ENCODE data around the gene CEP20. TPM values are rescaled to one million over a fixed set of nuclear protein-coding genes. Genes with fewer than 3 reads are reported as not detected.
"Not testable (repeated sequence)": the region's sequence is repeated elsewhere in the genome, so short reads cannot be mapped to it uniquely, and the experiment has no call there.

CEP20 gene, protein sequence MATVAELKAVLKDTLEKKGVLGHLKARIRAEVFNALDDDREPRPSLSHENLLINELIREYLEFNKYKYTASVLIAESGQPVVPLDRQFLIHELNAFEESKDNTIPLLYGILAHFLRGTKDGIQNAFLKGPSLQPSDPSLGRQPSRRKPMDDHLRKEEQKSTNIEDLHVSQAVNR
- 36.3 and 36.9 TPM in 2 replicates for total RNA-seq

DNA sequence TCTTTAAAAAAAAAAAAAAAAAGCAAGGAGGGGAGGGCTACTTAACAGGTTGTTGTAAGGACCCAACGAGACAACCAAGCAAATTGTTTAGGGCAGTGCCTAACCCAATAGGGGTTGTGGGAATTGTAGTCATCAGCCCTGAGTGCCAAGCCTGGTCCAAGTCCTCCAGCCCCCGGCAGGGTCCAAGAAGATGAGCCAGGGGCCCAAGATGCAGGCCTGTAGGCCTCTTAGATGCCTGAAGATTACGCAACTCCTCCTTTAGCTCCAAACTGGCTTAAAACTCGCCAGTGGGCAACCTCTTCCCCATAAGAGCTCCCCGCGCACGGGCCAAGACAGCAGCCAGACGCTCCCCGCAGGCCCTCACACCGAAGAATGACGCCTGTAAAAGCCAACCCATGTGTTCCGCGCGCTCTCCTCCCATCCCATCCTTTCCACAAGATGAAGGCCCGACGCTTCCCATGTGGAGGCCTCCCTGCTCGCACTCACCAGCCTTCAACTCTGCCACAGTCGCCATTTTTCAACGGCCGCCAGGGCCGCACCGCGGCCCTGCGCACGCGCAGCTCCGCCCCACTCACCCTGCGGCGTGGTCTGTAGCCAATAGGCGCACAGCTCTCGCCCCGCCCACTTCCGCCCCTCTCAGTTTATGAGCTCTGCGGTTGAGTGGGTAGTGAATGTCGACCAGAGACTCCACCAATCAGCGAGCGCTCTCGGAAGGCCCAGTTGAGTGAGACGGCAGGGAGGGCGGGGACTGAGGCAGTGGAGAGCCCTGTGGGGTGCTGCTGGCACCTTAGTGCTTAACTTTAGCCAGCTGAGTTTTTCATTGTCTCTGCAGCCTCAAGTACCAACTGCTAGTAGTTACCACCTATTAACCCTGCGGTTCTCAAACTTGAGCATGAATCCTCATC is at the start of gene CEP20:
CEP20 (minus strand) TSS at position 532 of the 905 bp plus-strand sequence; CDS start at position 514, 18 bp downstream.
- TF ChIP-seq, protein P1, sequence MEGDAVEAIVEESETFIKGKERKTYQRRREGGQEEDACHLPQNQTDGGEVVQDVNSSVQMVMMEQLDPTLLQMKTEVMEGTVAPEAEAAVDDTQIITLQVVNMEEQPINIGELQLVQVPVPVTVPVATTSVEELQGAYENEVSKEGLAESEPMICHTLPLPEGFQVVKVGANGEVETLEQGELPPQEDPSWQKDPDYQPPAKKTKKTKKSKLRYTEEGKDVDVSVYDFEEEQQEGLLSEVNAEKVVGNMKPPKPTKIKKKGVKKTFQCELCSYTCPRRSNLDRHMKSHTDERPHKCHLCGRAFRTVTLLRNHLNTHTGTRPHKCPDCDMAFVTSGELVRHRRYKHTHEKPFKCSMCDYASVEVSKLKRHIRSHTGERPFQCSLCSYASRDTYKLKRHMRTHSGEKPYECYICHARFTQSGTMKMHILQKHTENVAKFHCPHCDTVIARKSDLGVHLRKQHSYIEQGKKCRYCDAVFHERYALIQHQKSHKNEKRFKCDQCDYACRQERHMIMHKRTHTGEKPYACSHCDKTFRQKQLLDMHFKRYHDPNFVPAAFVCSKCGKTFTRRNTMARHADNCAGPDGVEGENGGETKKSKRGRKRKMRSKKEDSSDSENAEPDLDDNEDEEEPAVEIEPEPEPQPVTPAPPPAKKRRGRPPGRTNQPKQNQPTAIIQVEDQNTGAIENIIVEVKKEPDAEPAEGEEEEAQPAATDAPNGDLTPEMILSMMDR (IDR thresholded peaks at IDR 0.05; ENCODE audit: insufficient read depth, low read length, poor library complexity, severe bottlenecking), result no peak
- no peaks in the 10 kb centered on the region for H3K27me3 ChIP-seq (ENCODE audit: control insufficient read depth, insufficient read depth, low read length)

DNA sequence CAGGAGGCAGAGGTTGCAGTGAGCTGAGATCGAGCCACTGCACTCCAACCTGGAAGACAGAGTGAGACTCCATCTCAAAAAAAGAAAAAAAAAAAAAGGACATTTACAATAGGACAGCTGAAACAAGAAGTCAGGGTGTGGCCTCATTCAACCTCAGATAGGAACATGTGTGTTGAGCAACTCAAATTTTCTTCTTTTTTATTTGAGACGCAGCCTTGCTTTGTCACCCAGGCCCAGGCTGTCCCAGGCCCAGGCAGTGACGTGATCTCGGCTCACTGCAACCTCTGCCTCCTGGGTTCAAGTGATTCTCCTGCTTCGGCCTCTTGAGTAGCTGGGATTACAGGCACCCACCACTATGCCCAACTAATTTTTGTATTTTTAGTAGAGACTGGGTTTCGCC is 48.4 kb upstream of the CEP20 start:
- not testable (repeated sequence) for H3K27me3 ChIP-seq (ENCODE audit: control insufficient read depth, insufficient read depth, low read length); H3K4me3 ChIP-seq (ENCODE audit: low read depth, low read length); DNase-seq (ENCODE audit: low read depth)

More for the DNA sequence above, at the start of gene CEP20:
- Histone ChIP-seq H3K36me3 (ENCODE audit: control insufficient read depth, insufficient read depth, low read length) (no peaks in the 10 kb centered on the region), H3K4me3 (ENCODE audit: low read depth, low read length) (peak within 1 kb of the TSS; percentile 55)
- DNase-seq (ENCODE audit: low read depth), result peak; percentile 96

DNA sequence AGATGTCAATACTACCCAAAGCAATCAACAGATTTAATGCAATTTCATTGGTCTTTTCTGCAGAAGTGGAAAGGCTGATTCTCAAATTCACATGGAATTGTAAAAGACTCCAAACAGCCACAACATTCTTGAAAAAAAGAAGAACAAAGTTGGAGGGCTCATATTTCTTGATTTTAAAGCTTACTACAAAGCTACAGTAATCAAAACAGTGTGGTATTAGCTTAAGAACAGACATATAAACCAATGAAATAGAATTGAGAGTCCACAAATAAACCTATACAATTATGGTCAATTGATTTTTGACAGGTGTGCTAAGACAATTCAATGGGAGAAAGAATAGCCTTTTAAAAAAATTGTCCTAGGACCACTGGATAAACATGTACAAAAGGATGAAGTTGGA is 46.6 kb upstream of the CEP20 start:
- Histone ChIP-seq H3K4me3 (ENCODE audit: low read depth, low read length) (no peak overlapping the region), H3K27me3 (ENCODE audit: control insufficient read depth, insufficient read depth, low read length) (no peaks in the 10 kb centered on the region), H3K36me3 (ENCODE audit: control insufficient read depth, insufficient read depth, low read length) (no peaks in the 10 kb centered on the region)
- no peak for DNase-seq (ENCODE audit: low read depth)
- TF ChIP-seq, protein P1 (IDR thresholded peaks at IDR 0.05; ENCODE audit: insufficient read depth, low read length, poor library complexity, severe bottlenecking), result no peak

More for the DNA sequence above, 48.4 kb upstream of the CEP20 start:
- H3K36me3 ChIP-seq (ENCODE audit: control insufficient read depth, insufficient read depth, low read length), result not testable (repeated sequence)

DNA sequence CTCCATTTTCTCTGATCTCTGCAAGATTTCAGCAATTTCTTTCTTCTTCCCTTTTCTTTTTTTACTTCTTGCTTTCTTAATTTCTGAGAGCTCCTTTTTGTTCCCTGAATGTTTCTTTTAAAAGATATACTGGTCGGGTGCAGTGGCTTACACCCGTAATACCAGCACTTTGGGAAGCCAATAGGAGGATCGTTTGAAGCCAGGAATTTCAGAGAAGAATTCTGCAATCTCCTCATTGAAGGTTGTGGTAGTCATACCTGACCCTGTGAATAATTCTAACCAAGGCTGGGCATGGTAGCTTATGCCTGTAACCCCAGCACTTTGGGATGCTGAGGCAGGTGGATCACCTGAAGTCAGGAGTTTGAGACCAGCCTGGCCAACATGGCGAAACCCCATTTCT is 45.4 kb upstream of the CEP20 start:
- Histone ChIP-seq H3K4me3 (ENCODE audit: low read depth, low read length) (no peak overlapping the region), H3K36me3 (ENCODE audit: control insufficient read depth, insufficient read depth, low read length) (no peaks in the 10 kb centered on the region), H3K27me3 (ENCODE audit: control insufficient read depth, insufficient read depth, low read length) (no peaks in the 10 kb centered on the region)
- no peak for DNase-seq (ENCODE audit: low read depth)
- TF ChIP-seq, protein P1 (IDR thresholded peaks at IDR 0.05; ENCODE audit: insufficient read depth, low read length, poor library complexity, severe bottlenecking), result no peak

DNA sequence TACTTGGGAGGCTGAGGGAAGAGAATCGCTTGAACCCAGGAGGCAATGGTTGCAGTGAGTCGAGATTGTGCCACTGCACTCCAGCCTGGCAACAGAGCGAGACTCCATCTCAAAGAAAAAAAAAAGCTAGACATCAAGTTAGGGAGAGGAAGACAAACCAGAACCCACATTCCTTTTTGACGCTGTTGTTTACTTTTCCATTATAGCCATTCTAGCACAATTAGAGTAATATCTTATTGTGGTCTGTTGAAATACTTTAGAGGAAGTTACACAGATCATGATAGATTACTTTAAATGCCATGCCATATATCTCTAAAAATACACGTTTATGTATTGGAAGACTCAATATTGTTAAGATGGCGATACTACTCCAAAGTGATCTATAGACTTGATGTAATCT is 44.5 kb upstream of the CEP20 start:
- TF ChIP-seq, protein P1 (IDR thresholded peaks at IDR 0.05; ENCODE audit: insufficient read depth, low read length, poor library complexity, severe bottlenecking), result no peak
- Histone ChIP-seq H3K36me3 (ENCODE audit: control insufficient read depth, insufficient read depth, low read length) (no peaks in the 10 kb centered on the region), H3K4me3 (ENCODE audit: low read depth, low read length) (no peak overlapping the region), H3K27me3 (ENCODE audit: control insufficient read depth, insufficient read depth, low read length) (no peaks in the 10 kb centered on the region)
- DNase-seq (ENCODE audit: low read depth), result no peak

DNA sequence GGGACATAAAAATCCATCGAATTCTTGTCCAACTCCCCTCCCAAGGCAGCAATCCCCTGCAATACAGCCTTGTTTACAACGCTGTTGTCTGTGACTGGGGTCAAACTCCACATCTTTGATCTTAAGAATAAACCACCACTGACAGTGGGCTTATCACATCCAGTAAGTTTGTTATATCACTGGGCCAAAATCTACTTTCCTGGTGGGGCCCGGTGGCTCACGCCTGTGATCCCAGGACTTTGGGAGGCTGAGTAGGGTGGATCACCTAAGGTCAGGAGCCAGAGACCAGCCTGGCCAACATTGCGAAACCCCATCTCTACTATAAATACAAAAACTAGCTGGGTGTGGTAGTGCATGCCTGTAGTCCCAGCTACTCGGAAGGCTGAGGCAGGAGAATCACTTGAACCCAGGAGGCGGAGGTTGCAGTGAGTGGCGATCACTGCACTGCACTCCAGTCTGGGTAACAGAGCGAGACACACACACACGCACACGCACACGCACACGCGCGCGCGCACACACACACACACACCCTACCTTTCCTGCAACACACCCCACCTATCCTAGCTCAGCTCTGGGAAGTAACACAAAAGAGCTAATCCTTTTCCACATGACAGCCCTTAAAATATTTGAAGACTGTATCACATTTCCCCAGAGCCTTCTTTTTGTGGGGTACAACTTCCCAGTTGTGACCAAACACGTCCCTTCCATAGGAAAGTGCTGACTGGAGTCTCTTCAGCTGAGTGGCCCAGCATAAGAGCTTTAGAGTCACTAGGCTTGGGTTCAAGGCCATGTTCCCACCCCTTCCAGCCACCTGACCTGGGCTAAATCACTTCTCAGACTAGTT is 40.1 kb upstream of the CEP20 start:
- DNase-seq (ENCODE audit: low read depth), result no peak
- TF ChIP-seq, protein P1 (IDR thresholded peaks at IDR 0.05; ENCODE audit: insufficient read depth, low read length, poor library complexity, severe bottlenecking), result no peak
- H3K36me3 ChIP-seq (ENCODE audit: control insufficient read depth, insufficient read depth, low read length), result no peaks in the 10 kb centered on the region
- no peak overlapping the region for H3K4me3 ChIP-seq (ENCODE audit: low read depth, low read length)
- H3K27me3 ChIP-seq (ENCODE audit: control insufficient read depth, insufficient read depth, low read length), result no peaks in the 10 kb centered on the region
